ENCODE results near the gene ALDH16A1.

DNA sequence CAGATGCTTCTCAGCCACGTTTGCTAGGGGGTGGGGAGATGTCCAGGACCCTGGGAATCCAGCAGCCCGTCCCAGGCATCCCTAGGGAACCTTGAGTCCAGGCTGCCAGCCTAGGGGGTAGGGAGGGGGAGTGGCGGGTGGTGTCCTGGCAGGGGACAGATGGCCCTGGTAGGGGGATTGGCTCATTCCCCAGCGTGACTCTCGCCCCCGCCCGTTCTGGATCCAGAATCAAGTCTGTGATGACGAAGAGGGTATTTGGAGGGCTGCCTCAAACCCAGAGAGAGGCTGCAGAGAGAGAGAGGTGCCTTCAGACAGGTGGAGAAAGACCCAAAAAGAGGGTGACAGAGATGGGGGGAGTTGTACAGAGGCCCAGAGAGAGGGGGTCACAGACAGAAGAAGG lies 15.8 kb upstream of the ALDH16A1 start:
- TF ChIP-seq, protein P1, sequence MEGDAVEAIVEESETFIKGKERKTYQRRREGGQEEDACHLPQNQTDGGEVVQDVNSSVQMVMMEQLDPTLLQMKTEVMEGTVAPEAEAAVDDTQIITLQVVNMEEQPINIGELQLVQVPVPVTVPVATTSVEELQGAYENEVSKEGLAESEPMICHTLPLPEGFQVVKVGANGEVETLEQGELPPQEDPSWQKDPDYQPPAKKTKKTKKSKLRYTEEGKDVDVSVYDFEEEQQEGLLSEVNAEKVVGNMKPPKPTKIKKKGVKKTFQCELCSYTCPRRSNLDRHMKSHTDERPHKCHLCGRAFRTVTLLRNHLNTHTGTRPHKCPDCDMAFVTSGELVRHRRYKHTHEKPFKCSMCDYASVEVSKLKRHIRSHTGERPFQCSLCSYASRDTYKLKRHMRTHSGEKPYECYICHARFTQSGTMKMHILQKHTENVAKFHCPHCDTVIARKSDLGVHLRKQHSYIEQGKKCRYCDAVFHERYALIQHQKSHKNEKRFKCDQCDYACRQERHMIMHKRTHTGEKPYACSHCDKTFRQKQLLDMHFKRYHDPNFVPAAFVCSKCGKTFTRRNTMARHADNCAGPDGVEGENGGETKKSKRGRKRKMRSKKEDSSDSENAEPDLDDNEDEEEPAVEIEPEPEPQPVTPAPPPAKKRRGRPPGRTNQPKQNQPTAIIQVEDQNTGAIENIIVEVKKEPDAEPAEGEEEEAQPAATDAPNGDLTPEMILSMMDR (IDR thresholded peaks at IDR 0.05; ENCODE audit: insufficient read depth, low read length): no peak
- no peak for TF ChIP-seq POLR2AphosphoS5 (IDR thresholded peaks at IDR 0.05; ENCODE audit: low read depth)
- TF ChIP-seq, protein P2, sequence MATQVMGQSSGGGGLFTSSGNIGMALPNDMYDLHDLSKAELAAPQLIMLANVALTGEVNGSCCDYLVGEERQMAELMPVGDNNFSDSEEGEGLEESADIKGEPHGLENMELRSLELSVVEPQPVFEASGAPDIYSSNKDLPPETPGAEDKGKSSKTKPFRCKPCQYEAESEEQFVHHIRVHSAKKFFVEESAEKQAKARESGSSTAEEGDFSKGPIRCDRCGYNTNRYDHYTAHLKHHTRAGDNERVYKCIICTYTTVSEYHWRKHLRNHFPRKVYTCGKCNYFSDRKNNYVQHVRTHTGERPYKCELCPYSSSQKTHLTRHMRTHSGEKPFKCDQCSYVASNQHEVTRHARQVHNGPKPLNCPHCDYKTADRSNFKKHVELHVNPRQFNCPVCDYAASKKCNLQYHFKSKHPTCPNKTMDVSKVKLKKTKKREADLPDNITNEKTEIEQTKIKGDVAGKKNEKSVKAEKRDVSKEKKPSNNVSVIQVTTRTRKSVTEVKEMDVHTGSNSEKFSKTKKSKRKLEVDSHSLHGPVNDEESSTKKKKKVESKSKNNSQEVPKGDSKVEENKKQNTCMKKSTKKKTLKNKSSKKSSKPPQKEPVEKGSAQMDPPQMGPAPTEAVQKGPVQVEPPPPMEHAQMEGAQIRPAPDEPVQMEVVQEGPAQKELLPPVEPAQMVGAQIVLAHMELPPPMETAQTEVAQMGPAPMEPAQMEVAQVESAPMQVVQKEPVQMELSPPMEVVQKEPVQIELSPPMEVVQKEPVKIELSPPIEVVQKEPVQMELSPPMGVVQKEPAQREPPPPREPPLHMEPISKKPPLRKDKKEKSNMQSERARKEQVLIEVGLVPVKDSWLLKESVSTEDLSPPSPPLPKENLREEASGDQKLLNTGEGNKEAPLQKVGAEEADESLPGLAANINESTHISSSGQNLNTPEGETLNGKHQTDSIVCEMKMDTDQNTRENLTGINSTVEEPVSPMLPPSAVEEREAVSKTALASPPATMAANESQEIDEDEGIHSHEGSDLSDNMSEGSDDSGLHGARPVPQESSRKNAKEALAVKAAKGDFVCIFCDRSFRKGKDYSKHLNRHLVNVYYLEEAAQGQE (IDR thresholded peaks at IDR 0.05; ENCODE audit: insufficient replicate concordance, low read depth): no peak

All from HL-60 (cell line).